ENCODE data around the gene EVX2. TPM values are rescaled to one million over a fixed set of nuclear protein-coding genes. Genes with fewer than 3 reads are reported as not detected.

The EVX2 gene
- total RNA-seq, 1 donor from 2014 or later, result not detected

- no peak overlapping the region for H3K27ac ChIP-seq (ENCODE audit: low read depth, low read length)
- H4K20me1 ChIP-seq (ENCODE audit: insufficient read depth, low read length), result no peaks in the 10 kb centered on the region
- H3K36me3 ChIP-seq (ENCODE audit: insufficient read depth, low read length), result no peaks in the 10 kb centered on the region
- FAIRE-seq (no peak), DNase-seq (ENCODE audit: low read depth) (no peak)
- H3K4me1 Mint-ChIP-seq (ENCODE audit: low read depth, unreplicated experiment), result peaks cover 3% of the 10 kb centered on the region
- H3K9ac ChIP-seq (ENCODE audit: low read length), result no peak overlapping the region
- peaks cover 2% of the 10 kb centered on the region for H3K36me3 Mint-ChIP-seq (ENCODE audit: low read depth, unreplicated experiment)
- H3K9me3 ChIP-seq (ENCODE audit: insufficient read depth, low read depth, low read length), result peaks cover 3% of the 10 kb centered on the region
- no peak for TF ChIP-seq CTCF (IDR thresholded peaks at IDR 0.05; ENCODE audit: insufficient read depth, low read depth, low read length)
- peak; percentile 47 for TF ChIP-seq EZH2 (IDR thresholded peaks at IDR 0.05; ENCODE audit: insufficient read depth, low read length)
- peaks cover 27% of the 10 kb centered on the region for H3K9me3 Mint-ChIP-seq (ENCODE audit: unreplicated experiment)
- peaks cover 76% of the 10 kb centered on the region for H3K27me3 Mint-ChIP-seq (ENCODE audit: low read depth, unreplicated experiment)
- peak overlapping the region; percentile 67 for H3K4me2 ChIP-seq (ENCODE audit: low read length)
- H3K27me3 ChIP-seq (ENCODE audit: insufficient read depth, low read length), result peaks cover 99% of the 10 kb centered on the region
- H3K4me3 ChIP-seq (ENCODE audit: insufficient read depth, low read depth, low read length), result no peak overlapping the region
- H3K4me1 ChIP-seq (ENCODE audit: insufficient read depth, low read length), result peaks cover 8% of the 10 kb centered on the region
- H3K79me2 ChIP-seq (ENCODE audit: insufficient read depth, low read length), result no peaks in the 10 kb centered on the region
- no peak overlapping the region for H3K4me3 Mint-ChIP-seq (ENCODE audit: unreplicated experiment)
- no peak overlapping the region for H2AFZ ChIP-seq (ENCODE audit: low read depth, low read length)
- H3K27ac Mint-ChIP-seq (ENCODE audit: unreplicated experiment), result peak overlapping the region; percentile 75
Measured at GRCh38 chr2:176123411-176124109, 39.8 kb upstream of the EVX2 start.

- H3K9me3 Mint-ChIP-seq (ENCODE audit: unreplicated experiment), result peaks cover 29% of the 10 kb centered on the region
- H3K27ac Mint-ChIP-seq (ENCODE audit: unreplicated experiment), result peak within 1 kb of the TSS; percentile 75
- FAIRE-seq, result no peak
- no peak within 1 kb of the TSS for H3K4me3 ChIP-seq (ENCODE audit: insufficient read depth, low read depth, low read length)
- H3K9ac ChIP-seq (ENCODE audit: low read length), result no peak within 1 kb of the TSS
- H3K4me1 Mint-ChIP-seq (ENCODE audit: low read depth, unreplicated experiment), result no peaks in the 10 kb centered on the region
- H3K36me3 ChIP-seq (ENCODE audit: insufficient read depth, low read length), result no peaks in the 10 kb centered on the region
- peaks cover 76% of the 10 kb centered on the region for H3K27me3 Mint-ChIP-seq (ENCODE audit: low read depth, unreplicated experiment)
- H3K79me2 ChIP-seq (ENCODE audit: insufficient read depth, low read length), result no peaks in the 10 kb centered on the region
- peaks cover 2% of the 10 kb centered on the region for H3K36me3 Mint-ChIP-seq (ENCODE audit: low read depth, unreplicated experiment)
- no peak within 1 kb of the TSS for H2AFZ ChIP-seq (ENCODE audit: low read depth, low read length)
- no peak for DNase-seq (ENCODE audit: low read depth)
- peaks cover 3% of the 10 kb centered on the region for H3K9me3 ChIP-seq (ENCODE audit: insufficient read depth, low read depth, low read length)
- H3K4me2 ChIP-seq (ENCODE audit: low read length), result peak within 1 kb of the TSS; percentile 67
- peaks cover 8% of the 10 kb centered on the region for H3K4me1 ChIP-seq (ENCODE audit: insufficient read depth, low read length)
- TF ChIP-seq CTCF (IDR thresholded peaks at IDR 0.05; ENCODE audit: insufficient read depth, low read depth, low read length), result no peak
- TF ChIP-seq EZH2 (IDR thresholded peaks at IDR 0.05; ENCODE audit: insufficient read depth, low read length), result peak; percentile 94
- no peak within 1 kb of the TSS for H3K27ac ChIP-seq (ENCODE audit: low read depth, low read length)
- H3K27me3 ChIP-seq (ENCODE audit: insufficient read depth, low read length), result peaks cover 99% of the 10 kb centered on the region
- no peak within 1 kb of the TSS for H3K4me3 Mint-ChIP-seq (ENCODE audit: unreplicated experiment)
- no peaks in the 10 kb centered on the region for H4K20me1 ChIP-seq (ENCODE audit: insufficient read depth, low read length)
Measured at GRCh38 chr2:176122683-176123410, 39.1 kb upstream of the EVX2 start, which contains the start of gene HOXD9. Gene HOXD9, plus strand, starts transcription at chr2:176122719. Its CDS starts 50 bp downstream, at chr2:176122769.
